Measurements from ENCODE around the gene NOX5. TPM values are rescaled to one million over a fixed set of nuclear protein-coding genes. Genes with fewer than 3 reads are reported as not detected.

NOX5 gene
- total and polyA plus RNA-seq, 2 experiments from 2014 or later = 0.11 TPM; not detected in 1

GRCh38 chr15:69037482-69037881 lies 23.0 kb downstream of the NOX5 start:
- TF ChIP-seq EZH2phosphoT487 (IDR thresholded peaks at IDR 0.05; ENCODE audit: insufficient read depth, low read depth) = no peak
- no peak for TF ChIP-seq EZH2 (IDR thresholded peaks at IDR 0.05; ENCODE audit: insufficient read depth, poor library complexity, severe bottlenecking)
- H3K9ac ChIP-seq = no peak overlapping the region
- H3K4me3 ChIP-seq = no peak overlapping the region
- H3F3A ChIP-seq (ENCODE audit: insufficient read depth) = peaks cover 10% of the 10 kb centered on the region; the same call in 1 of the 2 replicates
- no peak for DNase-seq
- H3K79me2 ChIP-seq (ENCODE audit: insufficient read depth) = no peaks in the 10 kb centered on the region
- H3K4me2 ChIP-seq (ENCODE audit: unreplicated experiment) = no peak overlapping the region
- no peaks in the 10 kb centered on the region for H3K36me3 ChIP-seq (ENCODE audit: low read depth)
- no peak overlapping the region for H2AFZ ChIP-seq
- H3K27ac ChIP-seq = no peak overlapping the region
- in situ Hi-C loops (cut with MboI) = no loop called here
- peaks cover 8% of the 10 kb centered on the region for H3K4me1 ChIP-seq (ENCODE audit: insufficient read depth)
- peaks cover 5% of the 10 kb centered on the region for H3K27me3 ChIP-seq (replicated peaks; ENCODE audit: insufficient read depth)
- H3K9me3 ChIP-seq (ENCODE audit: low read depth) = no peaks in the 10 kb centered on the region
- no peaks in the 10 kb centered on the region for H3K9me2 ChIP-seq (ENCODE audit: insufficient read depth)
- no peaks in the 10 kb centered on the region for H4K20me1 ChIP-seq (ENCODE audit: insufficient read depth)

- WGBS, 2 experiments (ENCODE audit: low coverage in 1 of 2, low lambda C conversion rate in 2 of 2, missing lambda C conversion rate in 2 of 2) = 77 to 90% methylated on average over 5 of the region's 5 CpGs
Measured at GRCh38 chr15:69037977-69038376, 23.5 kb downstream of the NOX5 start.

GRCh38 chr15:69038508-69038907 lies 24.0 kb downstream of the NOX5 start:
- no peak for TF ChIP-seq EZH2 (IDR thresholded peaks at IDR 0.05; ENCODE audit: insufficient read depth, poor library complexity, severe bottlenecking)
- TF ChIP-seq EZH2phosphoT487 (IDR thresholded peaks at IDR 0.05; ENCODE audit: insufficient read depth, low read depth) = no peak
- Histone ChIP-seq H3K79me2 (ENCODE audit: insufficient read depth) (no peaks in the 10 kb centered on the region), H3K9ac (no peak overlapping the region), H3K4me1 (ENCODE audit: insufficient read depth) (peaks cover 8% of the 10 kb centered on the region), H3K36me3 (ENCODE audit: low read depth) (no peaks in the 10 kb centered on the region), H3F3A (ENCODE audit: insufficient read depth) (peaks cover 10% of the 10 kb centered on the region; the same call in 1 of the 2 replicates), H3K27me3 (replicated peaks; ENCODE audit: insufficient read depth) (peaks cover 5% of the 10 kb centered on the region), H3K9me2 (ENCODE audit: insufficient read depth) (no peaks in the 10 kb centered on the region), H3K9me3 (ENCODE audit: low read depth) (no peaks in the 10 kb centered on the region), H3K27ac (no peak overlapping the region), H4K20me1 (ENCODE audit: insufficient read depth) (no peaks in the 10 kb centered on the region), H3K4me3 (no peak overlapping the region), H3K4me2 (ENCODE audit: unreplicated experiment) (no peak overlapping the region), H2AFZ (no peak overlapping the region)
- DNase-seq = no peak
- 95 to 100% methylated on average over 3 of the region's 3 CpGs for WGBS, 2 experiments (ENCODE audit: low coverage in 1 of 2, low lambda C conversion rate in 2 of 2, missing lambda C conversion rate in 2 of 2)
- in situ Hi-C loops (cut with MboI) = no loop called here

More at GRCh38 chr15:69037977-69038376, 23.5 kb downstream of the NOX5 start:
- Histone ChIP-seq H3K9me3 (ENCODE audit: low read depth) (no peaks in the 10 kb centered on the region), H3K4me3 (no peak overlapping the region), H3K27ac (no peak overlapping the region), H3K36me3 (ENCODE audit: low read depth) (no peaks in the 10 kb centered on the region), H2AFZ (no peak overlapping the region), H3F3A (ENCODE audit: insufficient read depth) (peaks cover 10% of the 10 kb centered on the region; the same call in 1 of the 2 replicates), H4K20me1 (ENCODE audit: insufficient read depth) (no peaks in the 10 kb centered on the region), H3K4me2 (ENCODE audit: unreplicated experiment) (no peak overlapping the region), H3K79me2 (ENCODE audit: insufficient read depth) (no peaks in the 10 kb centered on the region), H3K27me3 (replicated peaks; ENCODE audit: insufficient read depth) (peaks cover 5% of the 10 kb centered on the region), H3K4me1 (ENCODE audit: insufficient read depth) (peaks cover 8% of the 10 kb centered on the region), H3K9me2 (ENCODE audit: insufficient read depth) (no peaks in the 10 kb centered on the region), H3K9ac (no peak overlapping the region)
- in situ Hi-C loops (cut with MboI) = no loop called here
- DNase-seq = no peak
- no peak for TF ChIP-seq EZH2phosphoT487 (IDR thresholded peaks at IDR 0.05; ENCODE audit: insufficient read depth, low read depth)
- no peak for TF ChIP-seq EZH2 (IDR thresholded peaks at IDR 0.05; ENCODE audit: insufficient read depth, poor library complexity, severe bottlenecking)

GRCh38 chr15:69039516-69040225 lies 25.2 kb downstream of the NOX5 start:
- Histone ChIP-seq H3K4me3 (no peak overlapping the region), H3K4me2 (ENCODE audit: unreplicated experiment) (no peak overlapping the region), H3K9me3 (ENCODE audit: low read depth) (no peaks in the 10 kb centered on the region), H3K27ac (no peak overlapping the region), H4K20me1 (ENCODE audit: insufficient read depth) (no peaks in the 10 kb centered on the region), H3K9me2 (ENCODE audit: insufficient read depth) (no peaks in the 10 kb centered on the region), H3K79me2 (ENCODE audit: insufficient read depth) (no peaks in the 10 kb centered on the region), H3K36me3 (ENCODE audit: low read depth) (no peaks in the 10 kb centered on the region), H3K27me3 (replicated peaks; ENCODE audit: insufficient read depth) (peaks cover 5% of the 10 kb centered on the region), H3F3A (ENCODE audit: insufficient read depth) (peaks cover 11% of the 10 kb centered on the region; the same call in 1 of the 2 replicates), H2AFZ (no peak overlapping the region), H3K9ac (no peak overlapping the region), H3K4me1 (ENCODE audit: insufficient read depth) (peaks cover 6% of the 10 kb centered on the region)
- no peak for DNase-seq
- TF ChIP-seq EZH2phosphoT487 (IDR thresholded peaks at IDR 0.05; ENCODE audit: insufficient read depth, low read depth) (no peak), EZH2 (IDR thresholded peaks at IDR 0.05; ENCODE audit: insufficient read depth, poor library complexity, severe bottlenecking) (no peak)
- 86 to 90% methylated on average over 6 of the region's 6 CpGs for WGBS, 2 experiments (ENCODE audit: low coverage in 1 of 2, low lambda C conversion rate in 2 of 2, missing lambda C conversion rate in 2 of 2)
- in situ Hi-C loops (cut with MboI) = no loop called here

All from GM23248 (cell line).